Mesendoderm (in vitro differentiated cells): ENCODE results near the gene SLC9A4. TPM values are rescaled to one million over a fixed set of nuclear protein-coding genes. Genes with fewer than 3 reads are reported as not detected.

Source experiments
- DNase-seq: peaks from one replicate; pipeline ENCODE4 v3.0.0; 2013
- H2AK5ac ChIP-seq: 2 replicates; pipeline ENCODE4 v1.6.1; 2013; ENCODE audit warnings: low read length, inconsistent platforms
- H2BK120ac ChIP-seq: 2 replicates; pipeline ENCODE4 v1.6.1; 2013; ENCODE audit warnings: low read depth, mild to moderate bottlenecking, low read length, moderate library complexity, mixed read lengths
- H2BK15ac ChIP-seq: replicated peaks from 2 replicates; pipeline ENCODE4 v1.6.1; 2013; ENCODE audit warnings: low read depth, mild to moderate bottlenecking, moderate library complexity
- H2BK5ac ChIP-seq: 2 replicates; pipeline ENCODE4 v1.6.1; 2013; ENCODE audit warnings: low read length, inconsistent platforms
- H3K18ac ChIP-seq: 2 replicates; pipeline ENCODE4 v1.6.1; 2013; ENCODE audit warnings: mild to moderate bottlenecking, low read length, mixed read lengths
- H3K23ac ChIP-seq: one replicate; pipeline ENCODE4 v1.6.1; 2013; ENCODE audit warnings: low read length
- H3K27ac ChIP-seq: 2 replicates; pipeline ENCODE4 v1.5.1; 2013; ENCODE audit warnings: low read depth, mild to moderate bottlenecking, inconsistent platforms, low read length, moderate library complexity
- H3K27me3 ChIP-seq: 2 replicates; pipeline ENCODE4 v1.6.1; 2013; ENCODE audit warnings: low read length, control low read depth, mild to moderate bottlenecking, inconsistent platforms; ENCODE audit not compliant: insufficient read depth, poor library complexity
- H3K36me3 ChIP-seq: 2 replicates; pipeline ENCODE4 v1.6.1; 2013; ENCODE audit warnings: low read length, inconsistent platforms; ENCODE audit not compliant: control insufficient read depth, insufficient read depth
- H3K4ac ChIP-seq: one replicate; pipeline ENCODE4 v1.6.1; 2013; ENCODE audit warnings: low read depth, mild to moderate bottlenecking, low read length, moderate library complexity
- H3K4me1 ChIP-seq: 2 replicates; pipeline ENCODE4 v1.6.1; 2013; ENCODE audit warnings: low read depth, low read length, inconsistent platforms; ENCODE audit not compliant: control insufficient read depth
- H3K4me2 ChIP-seq: 2 replicates; pipeline ENCODE4 v1.6.1; 2013; ENCODE audit warnings: low read length
- H3K4me3 ChIP-seq: 2 replicates; pipeline ENCODE4 v1.5.1; 2013; ENCODE audit warnings: mild to moderate bottlenecking, low read length
- H3K56ac ChIP-seq: one replicate; pipeline ENCODE4 v1.6.1; 2013; ENCODE audit warnings: low read length
- H3K79me1 ChIP-seq: 2 replicates; pipeline ENCODE4 v1.6.1; 2013; ENCODE audit warnings: low read length, inconsistent platforms
- H3K79me2 ChIP-seq: 2 replicates; pipeline ENCODE4 v1.6.1; 2013; ENCODE audit warnings: mild to moderate bottlenecking, low read length; ENCODE audit not compliant: control insufficient read depth, insufficient read depth
- H3K9ac ChIP-seq: 2 replicates; pipeline ENCODE4 v1.6.1; 2013; ENCODE audit warnings: low read length, inconsistent platforms
- H4K5ac ChIP-seq: one replicate; pipeline ENCODE4 v1.6.1; 2013; ENCODE audit warnings: low read length
- H4K8ac ChIP-seq: one replicate; pipeline ENCODE4 v1.6.1; 2013; ENCODE audit warnings: low read depth, mild to moderate bottlenecking, control low read depth, low read length, moderate library complexity
- WGBS: extraction: QIAGEN DNeasy Blood & Tissue Kit; methylation state at CpG from one replicate; pipeline ENCODE4 v1.1.7; 2013; ENCODE audit warnings: low lambda C conversion rate, missing lambda C conversion rate; ENCODE audit not compliant: insufficient coverage; ENCODE audit errors: extremely low coverage; 5-methylcytosine and 5-hydroxymethylcytosine counted together
- polyA plus RNA-seq, 2 experiments: library from polyadenylated mRNA; stranded (reverse); fragments of 200-250 nt; gene quantifications; one replicate each; pipeline ENCODE4 v1.2.3, GENCODE V29; 2013

Gene SLC9A4, protein sequence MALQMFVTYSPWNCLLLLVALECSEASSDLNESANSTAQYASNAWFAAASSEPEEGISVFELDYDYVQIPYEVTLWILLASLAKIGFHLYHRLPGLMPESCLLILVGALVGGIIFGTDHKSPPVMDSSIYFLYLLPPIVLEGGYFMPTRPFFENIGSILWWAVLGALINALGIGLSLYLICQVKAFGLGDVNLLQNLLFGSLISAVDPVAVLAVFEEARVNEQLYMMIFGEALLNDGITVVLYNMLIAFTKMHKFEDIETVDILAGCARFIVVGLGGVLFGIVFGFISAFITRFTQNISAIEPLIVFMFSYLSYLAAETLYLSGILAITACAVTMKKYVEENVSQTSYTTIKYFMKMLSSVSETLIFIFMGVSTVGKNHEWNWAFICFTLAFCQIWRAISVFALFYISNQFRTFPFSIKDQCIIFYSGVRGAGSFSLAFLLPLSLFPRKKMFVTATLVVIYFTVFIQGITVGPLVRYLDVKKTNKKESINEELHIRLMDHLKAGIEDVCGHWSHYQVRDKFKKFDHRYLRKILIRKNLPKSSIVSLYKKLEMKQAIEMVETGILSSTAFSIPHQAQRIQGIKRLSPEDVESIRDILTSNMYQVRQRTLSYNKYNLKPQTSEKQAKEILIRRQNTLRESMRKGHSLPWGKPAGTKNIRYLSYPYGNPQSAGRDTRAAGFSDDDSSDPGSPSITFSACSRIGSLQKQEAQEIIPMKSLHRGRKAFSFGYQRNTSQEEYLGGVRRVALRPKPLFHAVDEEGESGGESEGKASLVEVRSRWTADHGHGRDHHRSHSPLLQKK
- polyA plus RNA-seq (2013, experiment 1 of 2): not detected
- polyA plus RNA-seq (2013, experiment 2 of 2): not detected

- no peak within 1 kb of the TSS for H2BK5ac ChIP-seq
- no peak within 1 kb of the TSS for H4K5ac ChIP-seq
- H3K56ac ChIP-seq: no peak within 1 kb of the TSS
- H4K8ac ChIP-seq: no peak within 1 kb of the TSS
- H2AK5ac ChIP-seq: no peak within 1 kb of the TSS
- no peaks in the 10 kb centered on the region for H3K27me3 ChIP-seq
- H3K4ac ChIP-seq: no peak within 1 kb of the TSS
- no peaks in the 10 kb centered on the region for H3K4me1 ChIP-seq
- H3K23ac ChIP-seq: no peak within 1 kb of the TSS
- H2BK15ac ChIP-seq: no peak within 1 kb of the TSS
- no peak within 1 kb of the TSS for H3K27ac ChIP-seq
- H3K36me3 ChIP-seq: no peaks in the 10 kb centered on the region
- H2BK120ac ChIP-seq: no peak within 1 kb of the TSS
- H3K18ac ChIP-seq: no peak within 1 kb of the TSS
- H3K9ac ChIP-seq: no peak within 1 kb of the TSS
- WGBS: no CpG with 5 or more reads among the region's 3 CpGs
- no peaks in the 10 kb centered on the region for H3K79me2 ChIP-seq
- no peak within 1 kb of the TSS for H3K4me3 ChIP-seq
- peak; percentile 61 for DNase-seq
- H3K79me1 ChIP-seq: no peaks in the 10 kb centered on the region
- no peak within 1 kb of the TSS for H3K4me2 ChIP-seq
Measured at GRCh38 chr2:102473020-102473419, at the start of gene SLC9A4. Gene SLC9A4, plus strand, starts transcription at chr2:102473226. Its CDS starts 534 bp downstream, at chr2:102473760.

- no peaks in the 10 kb centered on the region for H3K4me1 ChIP-seq
- H3K79me2 ChIP-seq: no peaks in the 10 kb centered on the region
- no CpG with 5 or more reads among the region's 2 CpGs for WGBS
- DNase-seq: no peak
- H2BK15ac ChIP-seq: no peak overlapping the region
- H3K36me3 ChIP-seq: no peaks in the 10 kb centered on the region
- H3K79me1 ChIP-seq: no peaks in the 10 kb centered on the region
- no peak overlapping the region for H3K9ac ChIP-seq
- H3K27me3 ChIP-seq: no peaks in the 10 kb centered on the region
- no peak overlapping the region for H2BK120ac ChIP-seq
- H3K18ac ChIP-seq: no peak overlapping the region
- no peak overlapping the region for H4K5ac ChIP-seq
- H3K4me3 ChIP-seq: no peak overlapping the region
- H3K4me2 ChIP-seq: no peak overlapping the region
- no peak overlapping the region for H3K27ac ChIP-seq
- H3K4ac ChIP-seq: no peak overlapping the region
- no peak overlapping the region for H3K56ac ChIP-seq
- no peak overlapping the region for H3K23ac ChIP-seq
- no peak overlapping the region for H2AK5ac ChIP-seq
- H4K8ac ChIP-seq: no peak overlapping the region
- no peak overlapping the region for H2BK5ac ChIP-seq
Measured at GRCh38 chr2:102423368-102423767, 49.7 kb upstream of the SLC9A4 start.

DNA sequence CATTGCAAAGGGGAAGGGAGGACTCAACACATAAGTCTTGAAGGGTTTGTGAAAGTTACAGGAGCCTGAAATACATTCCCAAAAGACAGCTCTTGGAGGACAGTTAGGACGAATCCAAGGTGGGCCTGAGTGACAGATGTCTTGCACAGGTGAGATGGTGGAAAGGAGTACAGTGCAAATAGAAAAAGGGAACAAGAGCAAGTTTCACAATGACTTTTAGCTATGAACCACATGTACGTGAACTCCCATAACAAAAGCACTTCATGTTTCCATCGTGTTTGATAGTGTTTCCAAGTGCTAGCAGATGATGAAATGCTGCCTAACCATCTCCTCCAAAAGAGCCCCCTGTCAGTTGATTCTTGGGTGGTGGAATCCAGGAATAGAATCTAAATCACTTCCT is 48.3 kb upstream of the SLC9A4 start:
- no peaks in the 10 kb centered on the region for H3K36me3 ChIP-seq
- no peak overlapping the region for H2BK5ac ChIP-seq
- H3K79me1 ChIP-seq: no peaks in the 10 kb centered on the region
- no peak overlapping the region for H2BK15ac ChIP-seq
- no peak overlapping the region for H3K4me3 ChIP-seq
- no CpG with 5 or more reads among the region's 3 CpGs for WGBS
- H3K4me1 ChIP-seq: no peaks in the 10 kb centered on the region
- no peak overlapping the region for H3K4ac ChIP-seq
- H3K4me2 ChIP-seq: no peak overlapping the region
- H3K56ac ChIP-seq: no peak overlapping the region
- no peak overlapping the region for H3K9ac ChIP-seq
- H4K8ac ChIP-seq: no peak overlapping the region
- H3K23ac ChIP-seq: no peak overlapping the region
- no peaks in the 10 kb centered on the region for H3K79me2 ChIP-seq
- no peak overlapping the region for H2AK5ac ChIP-seq
- H3K27me3 ChIP-seq: no peaks in the 10 kb centered on the region
- H2BK120ac ChIP-seq: no peak overlapping the region
- no peak overlapping the region for H3K27ac ChIP-seq
- no peak overlapping the region for H4K5ac ChIP-seq
- H3K18ac ChIP-seq: no peak overlapping the region
- DNase-seq: no peak

DNA sequence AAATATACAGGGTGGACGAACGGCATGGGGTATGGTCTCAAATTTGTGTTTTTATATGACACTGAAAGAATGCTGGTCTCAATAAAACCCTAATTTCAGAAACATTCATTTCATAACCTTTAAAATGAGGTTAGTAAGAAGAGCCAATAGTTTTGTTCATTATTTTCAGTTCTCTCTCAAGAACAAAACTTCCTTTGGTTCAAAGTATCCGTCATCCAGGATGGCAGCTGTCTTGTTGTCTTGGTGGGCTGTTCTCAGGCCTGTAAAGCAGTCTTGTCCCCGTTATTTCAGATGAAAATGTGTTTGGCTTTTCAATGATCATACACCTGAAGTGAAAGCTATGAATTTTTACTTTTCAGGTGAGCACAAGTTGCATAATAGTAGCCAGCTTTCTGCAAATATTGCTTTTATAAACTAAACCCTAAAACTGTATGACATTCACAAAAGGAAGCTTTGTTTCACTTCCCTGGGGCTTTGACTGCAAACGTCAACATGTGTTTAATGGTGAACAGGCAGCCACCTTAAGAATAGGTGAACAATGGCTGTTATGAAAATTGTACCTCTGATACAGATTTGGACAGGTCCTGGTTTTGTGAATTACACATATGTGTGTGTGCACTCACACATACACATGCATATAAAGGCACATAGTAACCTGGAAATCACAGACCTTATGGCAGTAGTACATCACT is 47.4 kb upstream of the SLC9A4 start:
- no peak overlapping the region for H3K27ac ChIP-seq
- no peaks in the 10 kb centered on the region for H3K79me1 ChIP-seq
- H3K79me2 ChIP-seq: no peaks in the 10 kb centered on the region
- no peak overlapping the region for H2BK5ac ChIP-seq
- no peaks in the 10 kb centered on the region for H3K4me1 ChIP-seq
- no peak overlapping the region for H3K18ac ChIP-seq
- no peak overlapping the region for H3K9ac ChIP-seq
- no peak overlapping the region for H2BK15ac ChIP-seq
- no peak overlapping the region for H3K4ac ChIP-seq
- no peak overlapping the region for H4K8ac ChIP-seq
- no CpG with 5 or more reads among the region's 5 CpGs for WGBS
- H3K4me3 ChIP-seq: no peak overlapping the region
- no peak overlapping the region for H2BK120ac ChIP-seq
- H3K27me3 ChIP-seq: no peaks in the 10 kb centered on the region
- H3K23ac ChIP-seq: no peak overlapping the region
- DNase-seq: no peak
- H3K56ac ChIP-seq: no peak overlapping the region
- H4K5ac ChIP-seq: no peak overlapping the region
- H3K4me2 ChIP-seq: no peak overlapping the region
- no peak overlapping the region for H2AK5ac ChIP-seq
- no peaks in the 10 kb centered on the region for H3K36me3 ChIP-seq

GRCh38 chr2:102427249-102427648 is 45.8 kb upstream of the SLC9A4 start:
- Histone ChIP-seq H3K27me3 (no peaks in the 10 kb centered on the region), H3K23ac (no peak overlapping the region), H2BK15ac (no peak overlapping the region), H2BK120ac (no peak overlapping the region), H3K27ac (no peak overlapping the region), H3K4me3 (no peak overlapping the region), H3K4me2 (no peak overlapping the region), H3K79me1 (no peaks in the 10 kb centered on the region), H3K56ac (no peak overlapping the region), H3K79me2 (no peaks in the 10 kb centered on the region), H4K8ac (no peak overlapping the region), H3K9ac (no peak overlapping the region), H3K4me1 (no peaks in the 10 kb centered on the region), H4K5ac (no peak overlapping the region), H3K18ac (no peak overlapping the region), H3K36me3 (no peaks in the 10 kb centered on the region), H2AK5ac (no peak overlapping the region), H3K4ac (no peak overlapping the region), H2BK5ac (no peak overlapping the region)
- WGBS: no CpG with 5 or more reads among the region's 1 CpG
- no peak for DNase-seq
